GM06990 (cell line): ENCODE data around the gene UPF1.
A peak's percentile ranks its signal among the peaks of the same experiment; 100 is the strongest.

ENCODE experiments used
- DNase-seq: peaks from one replicate; pipeline ENCODE4 v3.0.0-alpha.2; 2011; ENCODE audit not compliant: insufficient read length; ENCODE audit errors: extremely low read depth
- H3K27me3 ChIP-seq: replicated peaks from 2 replicates; pipeline ENCODE4 v1.6.0; 2011; ENCODE audit warnings: low read length; ENCODE audit not compliant: control insufficient read depth, insufficient read depth
- H3K36me3 ChIP-seq: 2 replicates; pipeline ENCODE4 v1.5.1; 2011; ENCODE audit warnings: low read length; ENCODE audit not compliant: control insufficient read depth, insufficient read depth
- H3K4me3 ChIP-seq: replicated peaks from 2 replicates; pipeline ENCODE4 v1.5.1; 2011; ENCODE audit warnings: low read depth, mild to moderate bottlenecking, control low read depth, low read length
- TF ChIP-seq, protein P1 (sequence below): IDR thresholded peaks from 2 replicates; pipeline ENCODE4 v1.5.1; 2011; ENCODE audit warnings: low read length, control low read depth, mild to moderate bottlenecking, inconsistent platforms; ENCODE audit not compliant: insufficient read depth, poor library complexity, severe bottlenecking

Gene UPF1

DNA sequence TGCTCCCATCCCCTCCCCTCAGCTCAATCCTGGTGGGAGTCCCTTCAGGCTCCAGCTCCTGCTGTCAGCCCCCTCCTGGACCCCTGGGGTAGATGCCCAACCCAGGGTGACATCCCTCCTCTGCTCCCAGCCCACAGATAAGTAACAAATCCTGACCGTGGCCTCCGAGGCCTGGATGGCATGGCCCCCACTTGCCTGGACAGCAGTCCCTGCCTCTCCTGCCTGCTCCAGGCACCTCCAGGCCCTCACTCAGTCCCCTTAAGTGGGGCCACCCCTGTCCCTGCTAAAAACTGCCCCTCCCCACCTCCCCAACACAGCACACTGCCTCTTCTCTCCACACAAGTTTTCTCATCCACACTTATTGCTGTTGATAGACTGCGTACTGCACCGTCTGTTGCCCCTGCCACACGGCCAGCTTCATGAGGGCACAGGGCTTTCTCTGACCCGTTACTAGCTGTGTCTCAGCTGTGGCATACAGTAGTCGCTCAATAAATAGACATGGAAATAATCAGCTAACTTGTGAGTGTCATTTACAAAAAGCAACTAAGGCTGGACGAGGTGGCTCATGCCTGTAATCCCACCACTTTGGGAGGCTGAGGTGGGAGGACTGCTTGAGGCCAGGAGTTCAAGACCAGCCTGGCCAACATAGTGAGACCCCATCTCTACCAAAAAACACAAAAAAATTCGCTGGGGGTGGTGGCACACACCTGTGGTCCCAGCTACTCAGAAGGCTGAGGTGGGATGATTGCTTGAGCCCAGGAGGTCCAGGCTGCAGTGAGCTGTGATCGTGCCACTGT is 58.4 kb downstream of the UPF1 start:
- Histone ChIP-seq H3K27me3 (no peaks in the 10 kb centered on the region; the same call in none of the 2 replicates), H3K4me3 (no peak overlapping the region), H3K36me3 (no peaks in the 10 kb centered on the region)
- no peak for DNase-seq
- TF ChIP-seq, protein P1, sequence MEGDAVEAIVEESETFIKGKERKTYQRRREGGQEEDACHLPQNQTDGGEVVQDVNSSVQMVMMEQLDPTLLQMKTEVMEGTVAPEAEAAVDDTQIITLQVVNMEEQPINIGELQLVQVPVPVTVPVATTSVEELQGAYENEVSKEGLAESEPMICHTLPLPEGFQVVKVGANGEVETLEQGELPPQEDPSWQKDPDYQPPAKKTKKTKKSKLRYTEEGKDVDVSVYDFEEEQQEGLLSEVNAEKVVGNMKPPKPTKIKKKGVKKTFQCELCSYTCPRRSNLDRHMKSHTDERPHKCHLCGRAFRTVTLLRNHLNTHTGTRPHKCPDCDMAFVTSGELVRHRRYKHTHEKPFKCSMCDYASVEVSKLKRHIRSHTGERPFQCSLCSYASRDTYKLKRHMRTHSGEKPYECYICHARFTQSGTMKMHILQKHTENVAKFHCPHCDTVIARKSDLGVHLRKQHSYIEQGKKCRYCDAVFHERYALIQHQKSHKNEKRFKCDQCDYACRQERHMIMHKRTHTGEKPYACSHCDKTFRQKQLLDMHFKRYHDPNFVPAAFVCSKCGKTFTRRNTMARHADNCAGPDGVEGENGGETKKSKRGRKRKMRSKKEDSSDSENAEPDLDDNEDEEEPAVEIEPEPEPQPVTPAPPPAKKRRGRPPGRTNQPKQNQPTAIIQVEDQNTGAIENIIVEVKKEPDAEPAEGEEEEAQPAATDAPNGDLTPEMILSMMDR, result no peak

GRCh38 chr19:18893587-18894253 is 62.0 kb downstream of the UPF1 start:
- TF ChIP-seq, protein P1, result no peak
- Histone ChIP-seq H3K36me3 (no peaks in the 10 kb centered on the region; the same call in 1 of the 2 replicates), H3K4me3 (no peak overlapping the region), H3K27me3 (no peaks in the 10 kb centered on the region; the same call in 1 of the 2 replicates)
- DNase-seq, result no peak

DNA sequence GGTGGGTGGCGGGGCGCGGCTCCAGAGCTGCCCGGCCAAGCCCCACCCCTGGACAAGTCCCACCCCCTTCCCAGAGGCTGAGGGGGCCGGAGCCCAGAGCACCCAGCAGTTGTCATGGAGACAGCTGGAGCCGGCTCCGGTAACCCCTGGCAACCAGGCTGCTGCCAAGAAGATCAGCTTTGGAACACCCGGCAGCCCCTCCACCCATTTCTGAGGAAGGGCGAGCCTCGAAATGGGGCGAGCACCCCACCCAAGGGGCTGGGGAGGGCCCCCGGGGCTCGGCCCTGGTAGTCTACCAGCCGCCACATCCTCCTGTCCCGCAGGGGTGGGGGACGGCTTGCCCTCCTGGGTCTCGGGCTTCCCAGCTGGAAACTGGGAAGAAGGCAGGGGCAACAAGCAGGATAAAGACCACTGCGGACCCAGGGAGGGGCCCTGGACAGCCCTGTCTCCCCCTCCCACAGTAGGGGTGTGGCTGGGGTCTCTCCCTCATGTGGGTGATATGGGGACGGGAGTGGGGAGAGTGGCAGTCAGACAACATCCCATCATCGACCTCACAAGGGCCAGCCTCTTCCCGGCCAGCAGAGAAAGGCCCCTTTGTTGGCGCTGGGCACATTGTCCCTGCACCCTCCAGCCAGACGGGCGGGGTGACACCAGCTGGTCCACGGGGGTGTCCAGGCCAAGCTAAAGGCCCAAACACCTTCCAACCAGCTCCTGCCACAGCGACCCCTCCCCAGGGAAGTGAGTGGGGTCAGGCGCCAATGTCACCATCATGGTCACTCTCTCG is 62.7 kb downstream of the UPF1 start:
- no peak for DNase-seq
- H3K27me3 ChIP-seq, result no peaks in the 10 kb centered on the region; the same call in 1 of the 2 replicates
- no peak overlapping the region for H3K4me3 ChIP-seq
- peaks cover 5% of the 10 kb centered on the region for H3K36me3 ChIP-seq
- TF ChIP-seq, protein P1, result no peak

DNA sequence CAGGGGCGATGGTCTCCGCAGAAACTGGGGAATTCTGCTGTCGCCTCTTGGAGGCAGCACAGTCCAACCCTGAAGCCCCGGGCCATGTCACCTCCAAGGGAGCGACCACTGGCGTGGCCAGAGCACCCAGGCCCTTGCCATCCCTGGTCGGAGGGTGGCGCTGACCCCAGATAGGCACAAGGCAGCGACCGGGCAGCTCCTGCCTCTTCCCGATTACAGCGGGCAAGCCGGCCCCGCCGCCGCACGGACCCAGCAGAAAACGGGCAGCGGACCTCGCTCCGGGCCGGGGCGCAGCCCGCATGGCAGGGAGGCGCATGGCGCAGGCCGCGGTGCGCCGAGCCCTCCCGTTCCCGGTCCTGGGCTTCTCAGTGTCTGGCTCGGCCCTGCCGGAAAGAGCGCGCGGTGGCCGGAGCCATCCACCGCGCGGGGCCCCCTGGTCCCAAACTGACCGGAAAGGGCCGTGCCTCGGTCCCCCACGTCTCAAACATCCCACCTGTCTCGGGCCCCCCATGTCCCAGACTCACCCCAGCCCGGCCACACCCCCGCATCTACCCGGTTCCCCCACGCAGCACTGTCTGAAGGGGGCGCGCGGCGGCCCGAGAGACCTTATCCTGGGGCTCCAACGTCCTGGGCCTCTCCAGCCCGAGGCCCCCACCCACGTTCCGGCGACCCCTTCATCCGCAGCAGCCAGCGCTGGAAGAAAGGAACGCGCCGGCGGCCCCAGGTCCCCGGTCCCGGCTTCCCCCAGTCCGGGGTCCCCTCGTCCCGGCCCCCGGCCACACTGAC is 63.5 kb downstream of the UPF1 start:
- Histone ChIP-seq H3K27me3 (no peaks in the 10 kb centered on the region; the same call in 1 of the 2 replicates), H3K4me3 (no peak overlapping the region; the same call in 1 of the 2 replicates), H3K36me3 (peaks cover 11% of the 10 kb centered on the region)
- no peak for DNase-seq
- TF ChIP-seq, protein P1, result peak; percentile 17

DNA sequence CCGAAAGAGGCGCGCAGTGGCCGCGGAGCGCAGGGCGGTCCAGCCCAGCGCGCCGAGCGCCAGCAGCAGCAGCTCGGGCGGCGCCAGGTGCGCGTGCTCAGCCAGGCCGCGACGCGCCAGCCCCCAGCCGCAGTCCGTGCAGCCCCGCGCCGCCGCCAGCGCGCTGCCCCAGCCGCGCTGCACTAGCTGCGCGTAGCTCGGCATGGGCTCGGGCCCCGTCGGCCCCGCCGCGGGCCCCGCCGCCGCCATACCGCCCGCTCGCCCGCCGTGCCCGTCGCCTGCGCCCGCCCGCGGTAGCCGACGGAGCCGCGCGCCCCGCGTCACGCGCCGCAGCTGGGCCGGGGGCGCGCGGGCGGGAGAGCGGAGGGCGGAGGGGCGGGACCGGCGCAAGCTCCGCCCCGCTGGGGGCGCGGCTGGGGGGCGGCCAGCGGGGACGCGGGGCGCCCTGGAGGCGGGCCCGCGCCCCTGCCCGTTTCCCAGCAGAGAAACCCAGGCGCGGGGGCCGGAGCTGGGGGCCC is 64.1 kb downstream of the UPF1 start, which contains the start of gene CERS1:
Gene CERS1, minus strand, starts transcription at position 335 of the 518 bp plus-strand sequence. Its CDS starts 86 bp downstream, at position 249.
- DNase-seq, result no peak
- peaks cover 16% of the 10 kb centered on the region for H3K36me3 ChIP-seq
- H3K27me3 ChIP-seq, result no peaks in the 10 kb centered on the region; the same call in 1 of the 2 replicates
- TF ChIP-seq, protein P1, result no peak
- H3K4me3 ChIP-seq, result no peak within 1 kb of the TSS; the same call in 1 of the 2 replicates
